HG02938 (cell line): ENCODE data around the gene LYRM4.
A peak's percentile ranks its signal among the peaks of the same experiment; 100 is the strongest.

Experiments
- ATAC-seq: cut with Tn5 transposase; IDR thresholded peaks from one replicate; pipeline ENCODE4 v1.9.1; 2021; ENCODE audit warnings: mild to moderate bottlenecking, moderate library complexity; ENCODE audit not compliant: unreplicated experiment

Gene LYRM4

GRCh38 chr6:5260661-5261544, at the start of gene LYRM4, which contains the start of gene FARS2:
Gene LYRM4, minus strand, starts transcription at chr6:5260950. Its CDS starts 217 bp downstream, at chr6:5260733.
Gene FARS2, plus strand, starts transcription at chr6:5261513.
- ATAC-seq: peak; percentile 71

- ATAC-seq: no peak
Observed at GRCh38 chr6:5308066-5308465, 47.3 kb upstream of the LYRM4 start.

- no peak for ATAC-seq
Observed at GRCh38 chr6:5307058-5307457, 46.3 kb upstream of the LYRM4 start.

- ATAC-seq: no peak
Observed at GRCh38 chr6:5305968-5306626, 45.3 kb upstream of the LYRM4 start.

- no peak for ATAC-seq
Observed at GRCh38 chr6:5303682-5304081, 42.9 kb upstream of the LYRM4 start.

- peak; percentile 65 for ATAC-seq
Observed at GRCh38 chr6:5302995-5303622, 42.4 kb upstream of the LYRM4 start.

- peak; percentile 90 for ATAC-seq
Observed at GRCh38 chr6:5302220-5302946, 41.6 kb upstream of the LYRM4 start.

GRCh38 chr6:5300206-5300764, 39.5 kb upstream of the LYRM4 start:
- no peak for ATAC-seq

GRCh38 chr6:5295623-5296022, 34.9 kb upstream of the LYRM4 start:
- no peak for ATAC-seq

GRCh38 chr6:5294392-5295211, 33.9 kb upstream of the LYRM4 start:
- ATAC-seq: no peak

- ATAC-seq: no peak
Observed at GRCh38 chr6:5293692-5294091, 32.9 kb upstream of the LYRM4 start.

- ATAC-seq: no peak
Observed at GRCh38 chr6:5292154-5292553, 31.4 kb upstream of the LYRM4 start.

- no peak for ATAC-seq
Observed at GRCh38 chr6:5290500-5290899, 29.8 kb upstream of the LYRM4 start.

GRCh38 chr6:5290097-5290496, 29.3 kb upstream of the LYRM4 start:
- no peak for ATAC-seq

GRCh38 chr6:5287966-5288297, 27.2 kb upstream of the LYRM4 start:
- no peak for ATAC-seq

- ATAC-seq: no peak
Observed at GRCh38 chr6:5287205-5287965, 26.6 kb upstream of the LYRM4 start.

GRCh38 chr6:5286780-5287179, 26.0 kb upstream of the LYRM4 start:
- no peak for ATAC-seq

GRCh38 chr6:5285526-5285925, 24.8 kb upstream of the LYRM4 start:
- no peak for ATAC-seq

- ATAC-seq: no peak
Observed at GRCh38 chr6:5285081-5285480, 24.3 kb upstream of the LYRM4 start.
